D341Med (cell line): ENCODE measurements around the gene PCDHGC4.
A peak's percentile ranks its signal among the peaks of the same experiment; 100 is the strongest.

Experiments used
- DNase-seq: peaks from one replicate; pipeline ENCODE4 v3.0.0; 2012; ENCODE audit warnings: low spot score

The PCDHGC4 gene

DNA sequence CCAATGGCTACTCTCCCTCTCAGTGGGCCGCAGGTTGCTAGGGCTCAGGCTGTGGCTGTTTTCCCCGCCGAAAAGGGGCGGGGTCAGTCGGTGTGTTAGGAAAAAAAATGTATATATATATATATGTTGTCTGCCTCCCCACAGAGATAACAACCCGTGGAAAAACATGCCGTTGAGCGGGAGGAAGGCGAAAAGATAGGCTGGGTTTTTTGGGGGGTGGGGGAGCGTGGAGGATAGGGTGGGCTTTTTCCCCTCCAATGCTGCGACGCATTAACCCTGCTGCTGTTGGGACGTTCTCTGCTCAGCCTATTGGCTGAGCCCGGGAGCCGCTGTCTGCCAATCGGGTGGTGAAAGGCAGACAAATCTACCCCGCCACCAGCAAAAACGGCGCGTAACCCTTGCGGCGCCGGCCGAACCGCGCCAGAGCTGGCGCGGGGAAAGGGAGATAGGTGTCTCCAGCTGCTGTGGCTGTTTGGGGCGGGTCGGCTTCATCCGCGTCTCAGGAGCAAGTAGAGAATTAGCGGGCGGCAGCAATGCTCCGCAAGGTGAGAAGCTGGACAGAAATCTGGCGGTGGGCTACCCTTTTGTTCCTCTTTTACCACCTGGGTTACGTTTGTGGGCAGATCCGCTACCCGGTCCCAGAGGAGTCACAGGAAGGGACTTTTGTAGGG, at the start of gene PCDHGC4:
Gene PCDHGC4, plus strand, starts transcription at position 390 of the 671 bp plus-strand sequence. Its CDS starts 144 bp downstream, at position 534.
- no peak for DNase-seq

DNA sequence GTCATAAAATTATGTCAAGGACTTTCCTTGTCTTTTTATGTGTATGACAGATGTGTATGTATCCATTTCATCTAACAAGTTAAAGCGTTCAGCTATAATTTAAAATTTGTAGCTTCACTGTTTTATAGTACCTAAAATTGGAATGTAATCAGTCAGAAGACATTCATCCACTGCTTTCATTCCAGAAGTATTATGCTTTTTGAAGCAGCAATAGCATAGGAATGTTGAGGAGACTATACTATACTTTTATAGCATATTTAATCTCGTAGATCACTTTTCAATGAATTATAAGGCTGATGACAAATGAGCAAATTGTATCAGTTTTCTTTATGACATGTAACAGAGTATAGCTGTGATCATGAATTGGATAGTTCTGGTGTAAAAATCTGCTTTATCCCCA, 47.6 kb upstream of the PCDHGC4 start:
- no peak for DNase-seq

DNA sequence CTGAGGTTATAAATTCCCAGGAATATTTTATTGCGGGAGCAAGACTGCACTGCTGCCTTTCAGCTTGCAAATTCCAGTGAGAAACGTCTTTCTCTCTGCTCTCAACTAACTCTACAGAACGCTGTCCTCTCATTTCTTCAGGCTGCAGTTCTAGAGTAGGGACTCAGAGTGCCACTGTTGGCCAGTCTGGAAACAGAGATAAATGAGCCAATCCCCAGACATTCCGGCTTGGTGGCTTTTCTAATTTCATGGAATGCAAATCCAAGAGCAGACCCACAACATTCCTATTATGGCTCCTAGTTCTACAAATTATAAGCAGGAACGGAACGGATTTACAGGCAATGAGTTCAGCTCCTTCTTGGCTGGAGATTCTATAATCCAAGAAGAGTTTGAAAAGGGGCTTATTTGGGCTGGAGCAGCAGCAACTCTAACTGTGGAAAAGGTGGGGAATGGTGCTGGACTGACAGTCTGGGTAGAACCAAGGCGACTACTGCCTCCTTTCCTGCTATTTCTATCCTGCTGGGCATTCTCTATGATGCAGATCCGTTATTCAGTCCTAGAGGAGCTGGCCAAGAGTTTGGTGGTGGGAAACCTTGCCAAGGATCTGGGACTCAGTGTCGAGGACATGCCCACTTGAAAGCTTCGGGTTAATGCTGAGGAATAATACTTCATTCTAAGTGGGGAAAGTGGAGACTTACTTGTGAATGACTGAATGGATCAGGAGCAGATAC, 45.3 kb upstream of the PCDHGC4 start:
- DNase-seq, result no peak

DNA sequence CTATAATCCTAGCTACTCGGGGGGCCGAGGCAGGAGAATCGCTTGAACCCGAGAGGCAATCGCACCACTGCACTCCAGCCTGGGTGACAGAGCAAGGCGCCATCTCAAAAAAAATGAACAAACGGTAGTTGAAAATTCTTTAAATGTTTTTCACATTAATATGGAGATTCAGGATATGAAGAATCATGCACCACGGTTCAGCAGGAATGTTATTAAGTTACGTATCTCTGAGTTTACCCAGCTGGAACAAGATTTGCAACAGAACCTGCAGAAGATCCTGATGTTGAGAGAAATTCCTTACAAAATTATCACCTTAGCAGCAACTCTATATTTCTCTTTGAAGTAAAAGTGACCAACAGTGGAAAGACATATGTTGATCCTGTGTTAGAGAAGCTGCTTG, 44.5 kb upstream of the PCDHGC4 start:
- DNase-seq, result no peak

DNA sequence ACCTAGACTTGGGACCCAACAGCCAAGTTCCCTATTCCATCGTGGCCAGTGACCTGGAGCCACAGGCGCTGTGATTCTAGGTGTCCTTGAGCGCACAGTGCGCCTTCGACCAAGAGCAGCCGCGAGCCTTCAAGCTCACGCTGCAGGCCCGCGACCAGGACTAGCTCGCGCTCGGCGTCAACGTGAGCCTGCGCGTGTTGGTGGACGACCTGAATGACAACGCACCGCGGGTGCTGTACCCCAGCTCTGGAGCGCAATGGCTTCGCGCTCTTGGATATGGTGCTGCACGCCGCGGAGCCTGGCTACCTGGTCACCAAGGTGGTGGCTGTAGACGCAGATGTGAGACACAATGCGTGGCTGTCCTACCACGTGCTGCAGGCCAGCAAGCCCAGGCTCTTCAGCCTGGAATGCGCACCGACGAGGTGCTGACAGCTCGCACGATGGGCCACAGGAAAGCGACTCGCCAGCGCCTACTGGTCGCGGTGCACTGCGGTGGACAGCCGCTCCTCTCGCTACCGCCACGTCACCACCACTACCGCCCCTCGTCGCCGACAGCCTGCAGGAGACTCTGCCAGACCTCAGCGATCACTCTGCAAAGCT, 43.2 kb upstream of the PCDHGC4 start:
- DNase-seq, result no peak

DNA sequence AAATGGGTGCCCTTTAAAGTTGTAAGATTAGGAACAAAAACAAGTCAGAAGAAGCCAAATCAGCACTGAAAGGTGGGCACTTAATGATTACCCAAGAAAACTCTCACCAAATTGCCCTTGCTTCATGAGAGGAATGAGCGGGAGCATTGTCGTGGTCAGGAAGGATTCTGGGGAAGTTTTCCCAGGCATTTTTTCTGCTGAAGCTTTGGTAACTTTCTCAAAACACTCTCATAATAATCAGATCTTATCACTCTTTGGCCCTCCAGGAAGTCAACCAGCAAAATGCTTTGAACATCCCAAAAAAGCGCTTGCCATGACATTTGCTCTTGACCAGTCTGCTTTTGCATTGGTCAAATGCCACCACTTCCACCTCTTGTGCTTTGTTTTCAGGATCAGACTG, 19.5 kb upstream of the PCDHGC4 start:
- DNase-seq, result no peak

DNA sequence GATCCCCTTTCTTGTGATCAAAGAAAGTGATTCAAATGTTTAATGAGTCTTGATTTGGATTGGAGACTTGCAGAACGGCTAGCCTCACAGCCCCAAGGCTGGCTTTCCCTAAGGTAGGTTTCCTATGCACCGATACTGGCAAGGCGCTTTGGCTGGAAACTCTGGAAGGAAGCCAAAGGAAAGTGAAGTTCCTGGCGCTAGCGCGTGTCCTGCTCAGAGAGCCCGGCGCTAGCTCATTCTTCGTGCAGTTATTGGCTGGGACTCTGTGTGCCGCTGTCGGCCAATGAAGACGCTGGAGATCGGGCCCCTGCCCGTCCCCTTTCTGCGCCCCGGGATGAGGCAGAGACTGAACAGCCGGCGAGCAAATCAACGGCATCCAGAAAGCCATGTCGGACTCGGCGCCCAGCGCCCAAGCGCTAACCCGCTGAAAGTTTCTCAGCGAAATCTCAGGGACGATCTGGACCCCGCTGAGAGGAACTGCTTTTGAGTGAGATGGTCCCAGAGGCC, 9.2 kb upstream of the PCDHGC4 start, which contains the start of gene PCDHGC3:
Gene PCDHGC3, plus strand, starts transcription at position 342 of the 507 bp plus-strand sequence. Its CDS starts 151 bp downstream, at position 493.
- DNase-seq, result peak; percentile 71

DNA sequence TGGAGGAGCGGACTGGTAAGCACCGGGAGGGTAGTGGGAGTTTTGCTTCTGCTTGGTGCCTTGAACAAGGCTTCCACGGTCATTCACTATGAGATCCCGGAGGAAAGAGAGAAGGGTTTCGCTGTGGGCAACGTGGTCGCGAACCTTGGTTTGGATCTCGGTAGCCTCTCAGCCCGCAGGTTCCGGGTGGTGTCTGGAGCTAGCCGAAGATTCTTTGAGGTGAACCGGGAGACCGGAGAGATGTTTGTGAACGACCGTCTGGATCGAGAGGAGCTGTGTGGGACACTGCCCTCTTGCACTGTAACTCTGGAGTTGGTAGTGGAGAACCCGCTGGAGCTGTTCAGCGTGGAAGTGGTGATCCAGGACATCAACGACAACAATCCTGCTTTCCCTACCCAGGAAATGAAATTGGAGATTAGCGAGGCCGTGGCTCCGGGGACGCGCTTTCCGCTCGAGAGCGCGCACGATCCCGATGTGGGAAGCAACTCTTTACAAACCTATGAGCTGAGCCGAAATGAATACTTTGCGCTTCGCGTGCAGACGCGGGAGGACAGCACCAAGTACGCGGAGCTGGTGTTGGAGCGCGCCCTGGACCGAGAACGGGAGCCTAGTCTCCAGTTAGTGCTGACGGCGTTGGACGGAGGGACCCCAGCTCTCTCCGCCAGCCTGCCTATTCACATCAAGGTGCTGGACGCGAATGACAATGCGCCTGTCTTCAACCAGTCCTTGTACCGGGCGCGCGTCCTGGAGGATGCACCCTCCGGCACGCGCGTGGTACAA, 8.5 kb upstream of the PCDHGC4 start:
- DNase-seq, result no peak

DNA sequence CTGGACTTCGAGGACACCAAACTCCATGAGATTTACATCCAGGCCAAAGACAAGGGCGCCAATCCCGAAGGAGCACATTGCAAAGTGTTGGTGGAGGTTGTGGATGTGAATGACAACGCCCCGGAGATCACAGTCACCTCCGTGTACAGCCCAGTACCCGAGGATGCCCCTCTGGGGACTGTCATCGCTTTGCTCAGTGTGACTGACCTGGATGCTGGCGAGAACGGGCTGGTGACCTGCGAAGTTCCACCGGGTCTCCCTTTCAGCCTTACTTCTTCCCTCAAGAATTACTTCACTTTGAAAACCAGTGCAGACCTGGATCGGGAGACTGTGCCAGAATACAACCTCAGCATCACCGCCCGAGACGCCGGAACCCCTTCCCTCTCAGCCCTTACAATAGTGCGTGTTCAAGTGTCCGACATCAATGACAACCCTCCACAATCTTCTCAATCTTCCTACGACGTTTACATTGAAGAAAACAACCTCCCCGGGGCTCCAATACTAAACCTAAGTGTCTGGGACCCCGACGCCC, 7.7 kb upstream of the PCDHGC4 start:
- no peak for DNase-seq

DNA sequence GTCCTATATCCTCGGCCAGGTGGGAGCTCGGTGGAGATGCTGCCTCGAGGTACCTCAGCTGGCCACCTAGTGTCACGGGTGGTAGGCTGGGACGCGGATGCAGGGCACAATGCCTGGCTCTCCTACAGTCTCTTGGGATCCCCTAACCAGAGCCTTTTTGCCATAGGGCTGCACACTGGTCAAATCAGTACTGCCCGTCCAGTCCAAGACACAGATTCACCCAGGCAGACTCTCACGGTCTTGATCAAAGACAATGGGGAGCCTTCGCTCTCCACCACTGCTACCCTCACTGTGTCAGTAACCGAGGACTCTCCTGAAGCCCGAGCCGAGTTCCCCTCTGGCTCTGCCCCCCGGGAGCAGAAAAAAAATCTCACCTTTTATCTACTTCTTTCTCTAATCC, 7.0 kb upstream of the PCDHGC4 start:
- no peak for DNase-seq

DNA sequence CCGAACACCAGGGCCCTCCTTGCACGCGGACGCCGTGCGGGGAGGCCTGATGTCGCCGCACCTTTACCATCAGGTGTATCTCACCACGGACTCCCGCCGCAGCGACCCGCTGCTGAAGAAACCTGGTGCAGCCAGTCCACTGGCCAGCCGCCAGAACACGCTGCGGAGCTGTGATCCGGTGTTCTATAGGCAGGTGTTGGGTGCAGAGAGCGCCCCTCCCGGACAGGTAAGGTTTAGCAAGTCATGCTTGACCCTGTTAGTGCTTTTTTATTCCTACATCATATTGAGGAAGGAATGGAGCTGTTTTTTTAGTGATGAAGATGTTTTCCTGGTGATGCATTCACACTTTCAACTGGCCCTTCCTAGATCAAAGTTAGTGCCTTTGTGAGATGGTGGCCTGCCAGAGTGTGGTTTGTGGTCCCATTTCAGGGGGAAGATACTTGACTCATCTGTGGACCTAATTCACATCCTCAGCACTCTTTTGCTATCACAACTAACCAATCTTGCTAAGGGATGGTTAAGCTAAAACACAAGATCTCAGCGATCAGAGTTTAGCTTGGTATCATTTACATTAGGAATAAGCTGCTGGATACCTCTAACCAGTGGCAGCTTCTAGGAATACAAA, 6.4 kb upstream of the PCDHGC4 start:
- no peak for DNase-seq

DNA sequence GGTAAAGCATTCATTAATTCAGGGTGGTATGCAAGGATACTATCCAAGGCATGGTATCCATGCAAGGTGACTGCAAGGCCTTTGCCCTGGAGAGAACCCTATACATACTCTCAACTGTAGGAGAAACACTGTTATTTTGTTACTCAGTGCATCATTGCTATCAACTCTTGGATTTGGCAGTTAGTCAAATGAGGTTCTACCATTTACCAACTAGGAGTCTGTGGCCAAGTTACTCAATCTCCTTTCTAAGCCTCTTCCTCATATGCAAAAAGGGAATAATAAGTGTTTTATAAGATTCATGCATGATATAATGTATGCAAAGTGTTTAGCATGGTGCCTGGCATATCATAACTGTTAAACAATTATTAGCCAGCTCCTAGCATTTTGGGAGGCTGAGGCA, 5.1 kb upstream of the PCDHGC4 start:
- DNase-seq, result no peak

DNA sequence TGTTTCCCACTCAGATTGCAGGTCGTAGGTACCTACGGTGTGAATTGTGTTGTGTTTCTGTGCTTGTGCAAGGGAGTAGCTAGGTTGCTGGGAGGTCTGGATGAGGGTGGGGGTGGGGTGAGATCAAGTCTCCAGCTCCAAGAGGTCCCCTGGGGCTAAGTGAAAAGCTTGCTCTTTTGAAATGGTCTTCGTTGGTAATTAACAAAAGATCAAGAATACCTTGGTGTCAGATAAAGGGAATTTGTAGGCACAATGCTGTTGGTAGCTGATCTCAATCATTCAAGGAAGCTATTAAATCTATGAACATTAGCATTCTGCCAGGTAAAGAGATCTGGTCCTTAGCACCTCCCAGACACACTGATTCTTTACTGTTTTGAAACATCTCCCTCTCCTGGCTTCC, 928 bp upstream of the PCDHGC4 start:
- DNase-seq, result no peak

DNA sequence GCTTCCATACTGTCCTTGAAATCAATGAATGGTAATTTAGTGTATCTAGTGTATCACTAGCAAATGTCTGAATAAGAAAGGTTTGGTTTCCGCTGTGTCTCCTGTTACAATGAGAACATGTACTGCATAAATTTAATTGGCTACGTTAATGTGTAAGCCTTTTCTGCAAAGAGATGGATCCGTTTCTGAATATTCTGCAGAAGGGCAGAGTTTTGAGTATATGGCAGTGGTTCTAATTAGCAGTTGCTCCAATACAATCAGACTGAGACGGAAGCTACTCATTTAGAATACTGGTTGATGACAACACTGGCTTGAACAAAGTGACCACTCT, 555 bp upstream of the PCDHGC4 start:
- no peak for DNase-seq

DNA sequence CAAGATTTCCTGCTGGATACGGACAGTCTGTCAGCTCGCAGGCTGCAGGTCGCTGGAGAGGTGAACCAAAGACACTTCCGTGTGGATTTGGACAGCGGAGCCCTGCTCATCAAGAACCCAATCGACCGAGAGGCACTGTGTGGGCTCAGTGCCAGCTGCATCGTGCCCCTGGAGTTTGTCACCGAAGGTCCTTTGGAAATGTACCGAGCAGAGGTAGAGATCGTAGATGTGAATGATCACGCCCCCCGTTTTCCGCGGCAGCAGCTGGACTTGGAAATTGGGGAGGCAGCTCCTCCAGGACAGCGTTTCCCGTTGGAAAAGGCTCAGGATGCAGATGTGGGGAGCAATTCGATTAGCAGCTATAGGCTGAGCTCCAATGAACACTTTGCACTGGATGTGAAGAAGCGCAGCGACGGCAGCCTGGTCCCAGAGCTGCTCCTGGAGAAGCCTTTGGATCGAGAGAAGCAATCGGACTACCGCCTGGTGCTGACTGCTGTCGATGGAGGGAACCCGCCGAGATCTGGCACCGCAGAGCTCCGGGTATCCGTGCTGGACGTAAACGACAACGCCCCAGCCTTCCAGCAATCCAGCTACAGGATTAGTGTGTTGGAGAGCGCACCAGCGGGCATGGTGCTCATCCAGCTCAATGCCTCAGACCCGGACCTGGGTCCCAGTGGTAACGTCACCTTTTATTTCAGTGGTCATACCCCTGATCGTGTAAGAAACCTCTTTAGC, 658 bp downstream of the PCDHGC4 start:
- no peak for DNase-seq

DNA sequence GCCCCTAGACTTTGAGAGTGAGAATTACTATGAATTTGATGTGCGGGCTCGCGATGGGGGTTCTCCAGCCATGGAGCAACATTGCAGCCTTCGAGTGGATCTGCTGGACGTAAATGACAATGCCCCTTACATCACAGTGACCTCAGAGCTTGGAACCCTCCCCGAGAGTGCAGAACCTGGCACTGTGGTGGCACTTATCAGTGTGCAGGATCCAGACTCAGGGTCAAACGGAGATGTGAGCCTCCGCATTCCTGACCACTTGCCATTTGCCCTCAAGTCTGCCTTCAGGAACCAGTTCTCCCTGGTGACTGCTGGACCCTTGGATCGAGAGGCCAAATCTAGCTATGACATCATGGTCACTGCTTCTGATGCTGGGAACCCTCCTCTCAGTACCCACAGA, 1.3 kb downstream of the PCDHGC4 start:
- DNase-seq, result no peak

DNA sequence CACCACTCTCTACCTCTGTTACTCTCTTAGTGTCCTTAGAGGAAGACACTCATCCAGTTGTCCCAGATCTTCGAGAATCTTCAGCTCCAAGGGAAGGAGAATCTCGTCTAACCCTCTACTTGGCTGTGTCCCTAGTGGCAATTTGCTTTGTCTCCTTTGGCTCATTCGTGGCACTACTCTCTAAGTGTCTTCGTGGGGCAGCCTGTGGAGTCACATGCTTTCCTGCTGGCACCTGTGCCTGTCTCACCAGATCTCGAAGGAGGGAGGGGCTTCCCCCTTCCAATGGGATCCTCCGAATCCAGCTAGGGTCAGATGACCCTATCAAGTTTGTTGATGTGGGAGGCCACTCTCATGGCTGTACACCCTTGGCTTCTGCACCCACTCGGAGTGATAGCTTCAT, 2.3 kb downstream of the PCDHGC4 start:
- DNase-seq, result no peak

DNA sequence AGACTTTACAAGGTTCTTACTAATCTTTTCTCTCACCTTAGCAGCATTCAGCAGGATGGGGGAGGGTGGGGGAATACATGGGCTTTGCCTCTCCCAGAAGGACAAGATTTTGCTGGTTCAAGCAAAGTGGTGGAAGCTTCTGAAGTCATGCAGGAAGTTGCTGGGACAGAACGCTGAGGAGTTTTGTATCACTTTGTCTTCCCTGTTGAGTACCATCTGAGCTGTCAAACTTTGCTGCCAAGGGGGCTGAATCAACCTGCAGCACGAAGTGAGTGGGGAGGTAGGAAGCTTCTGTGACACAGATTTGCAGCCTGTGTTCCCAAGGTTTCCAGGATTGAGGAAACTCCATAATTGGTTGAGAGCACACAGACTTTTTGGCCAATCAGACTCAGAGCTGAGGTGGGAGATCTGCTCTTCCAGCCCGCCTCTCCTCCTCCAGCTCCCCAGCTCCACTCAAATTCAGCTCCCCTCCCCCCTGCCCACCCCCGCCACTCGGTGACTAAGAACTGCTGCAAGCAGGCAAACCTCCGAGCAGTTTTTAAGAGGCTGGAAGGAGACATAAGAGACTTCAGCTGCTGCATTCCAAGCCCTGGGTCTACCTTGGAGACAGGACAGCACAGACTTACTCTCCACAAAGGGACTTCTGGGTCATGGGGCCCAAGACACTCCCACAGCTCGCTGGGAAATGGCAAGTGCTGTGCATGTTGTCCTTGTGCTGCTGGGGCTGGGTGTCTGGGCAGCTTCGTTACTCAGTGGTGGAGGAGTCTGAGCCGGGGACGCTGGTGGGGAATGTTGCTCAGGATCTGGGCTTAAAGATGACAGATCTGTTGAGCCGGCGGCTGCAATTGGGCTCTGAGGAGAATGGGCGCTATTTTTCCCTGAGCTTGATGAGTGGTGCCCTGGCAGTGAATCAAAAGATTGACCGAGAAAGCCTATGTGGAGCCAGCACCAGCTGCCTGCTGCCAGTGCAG, 4.0 kb downstream of the PCDHGC4 start, which contains the start of gene PCDHGC5:
Gene PCDHGC5, plus strand, starts transcription at position 491 of the 971 bp plus-strand sequence. Its CDS starts 160 bp downstream, at position 651.
- no peak for DNase-seq

DNA sequence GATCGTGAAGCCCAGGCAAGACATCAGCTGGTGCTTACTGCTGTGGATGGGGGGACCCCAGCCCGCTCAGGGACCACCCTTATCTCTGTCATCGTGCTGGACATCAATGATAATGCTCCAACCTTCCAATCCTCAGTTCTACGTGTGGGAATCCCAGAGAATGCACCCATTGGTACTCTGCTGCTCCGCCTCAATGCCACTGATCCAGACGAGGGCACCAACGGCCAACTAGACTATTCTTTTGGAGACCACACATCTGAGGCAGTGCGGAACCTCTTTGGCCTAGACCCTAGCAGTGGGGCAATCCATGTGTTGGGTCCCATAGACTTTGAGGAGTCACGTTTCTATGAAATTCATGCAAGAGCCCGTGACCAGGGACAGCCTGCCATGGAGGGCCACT, 5.0 kb downstream of the PCDHGC4 start:
- no peak for DNase-seq

DNA sequence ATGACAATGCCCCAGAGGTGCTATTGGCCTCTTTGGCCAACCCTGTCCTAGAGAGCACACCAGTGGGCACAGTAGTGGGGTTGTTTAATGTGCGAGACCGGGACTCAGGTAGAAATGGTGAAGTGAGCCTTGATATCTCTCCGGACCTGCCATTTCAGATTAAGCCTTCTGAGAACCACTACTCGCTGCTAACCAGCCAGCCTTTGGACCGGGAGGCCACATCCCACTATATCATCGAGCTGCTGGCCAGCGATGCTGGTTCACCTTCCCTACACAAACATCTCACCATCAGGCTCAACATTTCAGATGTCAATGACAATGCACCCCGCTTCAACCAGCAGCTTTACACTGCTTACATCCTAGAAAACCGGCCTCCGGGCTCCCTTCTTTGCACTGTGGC, 5.4 kb downstream of the PCDHGC4 start:
- no peak for DNase-seq
